ENCODE results near the gene TTC3.

GRCh38 chr21:37208741-37209225 lies 135.7 kb downstream of the TTC3 start:
- TF ChIP-seq CTCF (IDR thresholded peaks at IDR 0.05; ENCODE audit: poor library complexity) = no peak
- TF ChIP-seq EZH2 (IDR thresholded peaks at IDR 0.05; ENCODE audit: borderline replicate concordance) = no peak
- no peak for TF ChIP-seq EZH2phosphoT487 (IDR thresholded peaks at IDR 0.05; ENCODE audit: low read depth, severe bottlenecking, unreplicated experiment)
